Right lobe of liver (tissue), 4 donors: Measurements from ENCODE around the gene NFKBIL1.

Experiments used
- POLR2A ChIP-seq: fragments of 450-650 bp; IDR thresholded peaks from one replicate; pipeline ENCODE4 v1.6.1; 2017; ENCODE audit warnings: antibody characterized with exemption, mild to moderate bottlenecking
- TF ChIP-seq, protein P1 (sequence below), 4 donors: fragments of 200-600 bp in 3 of 4; fragments of 450-650 bp in 1 of 4; IDR thresholded peaks; one replicate each; pipeline versions ENCODE4 v1.5.1 to v1.8.0; 2016 to 2022; ENCODE audit warnings: antibody characterized with exemption in 4 of 4, mild to moderate bottlenecking in 2 of 4
- donor health status: DM: no; HTN: no; CAD: no.
- donor health status: DM: no; HTN: no; CAD: no.
- donor health status: DM: no; HTN: yes; CAD: no.

DNA sequence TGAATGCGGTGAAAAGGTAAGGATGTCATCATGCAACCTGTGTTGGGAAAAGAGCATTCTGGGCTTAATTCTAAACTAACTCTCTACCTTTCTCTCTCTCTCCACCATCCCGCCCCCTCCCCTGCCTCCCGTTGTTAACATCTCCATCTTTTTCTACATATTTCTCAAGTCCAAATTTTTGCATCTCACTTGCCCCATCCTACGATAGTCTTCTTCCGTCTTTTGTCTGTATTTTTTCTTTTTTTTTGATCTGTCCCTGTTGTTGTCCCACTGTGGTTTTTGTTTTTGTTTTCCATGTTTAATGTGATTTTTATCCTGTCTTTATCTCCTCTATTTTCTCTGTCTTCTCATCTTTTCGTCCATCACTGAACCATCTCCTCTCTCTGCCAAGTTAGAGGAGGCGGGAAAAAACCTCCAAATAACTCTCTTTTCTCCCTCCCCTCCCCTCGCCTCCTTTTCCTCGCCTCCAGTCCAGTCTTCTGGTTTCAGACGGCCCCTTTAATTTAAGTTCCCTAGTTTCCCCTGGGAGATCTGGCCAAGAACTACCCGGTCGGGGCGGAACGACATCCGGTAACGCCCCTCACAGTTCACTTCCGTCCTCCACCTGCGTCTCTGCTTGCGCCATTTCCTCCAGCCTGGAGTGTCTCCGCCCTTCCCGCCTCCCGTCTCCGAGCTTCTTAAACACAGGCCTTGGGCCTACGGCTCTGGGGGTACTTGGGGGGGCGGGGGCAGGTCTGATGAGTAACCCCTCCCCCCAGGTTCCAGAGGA lies at the start of gene NFKBIL1:
- peak; percentile 37 for TF ChIP-seq POLR2A
- TF ChIP-seq, protein P1, sequence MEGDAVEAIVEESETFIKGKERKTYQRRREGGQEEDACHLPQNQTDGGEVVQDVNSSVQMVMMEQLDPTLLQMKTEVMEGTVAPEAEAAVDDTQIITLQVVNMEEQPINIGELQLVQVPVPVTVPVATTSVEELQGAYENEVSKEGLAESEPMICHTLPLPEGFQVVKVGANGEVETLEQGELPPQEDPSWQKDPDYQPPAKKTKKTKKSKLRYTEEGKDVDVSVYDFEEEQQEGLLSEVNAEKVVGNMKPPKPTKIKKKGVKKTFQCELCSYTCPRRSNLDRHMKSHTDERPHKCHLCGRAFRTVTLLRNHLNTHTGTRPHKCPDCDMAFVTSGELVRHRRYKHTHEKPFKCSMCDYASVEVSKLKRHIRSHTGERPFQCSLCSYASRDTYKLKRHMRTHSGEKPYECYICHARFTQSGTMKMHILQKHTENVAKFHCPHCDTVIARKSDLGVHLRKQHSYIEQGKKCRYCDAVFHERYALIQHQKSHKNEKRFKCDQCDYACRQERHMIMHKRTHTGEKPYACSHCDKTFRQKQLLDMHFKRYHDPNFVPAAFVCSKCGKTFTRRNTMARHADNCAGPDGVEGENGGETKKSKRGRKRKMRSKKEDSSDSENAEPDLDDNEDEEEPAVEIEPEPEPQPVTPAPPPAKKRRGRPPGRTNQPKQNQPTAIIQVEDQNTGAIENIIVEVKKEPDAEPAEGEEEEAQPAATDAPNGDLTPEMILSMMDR (IDR thresholded peaks at IDR 0.05) = no peak
